ENCODE measurements around the gene TFCP2.

TFCP2 gene

GRCh38 chr12:51156245-51156765, 16.6 kb downstream of the TFCP2 start:
- no peak for DNase-seq (ENCODE audit: low read depth in 2 of 2, low spot score in 1 of 2)

- DNase-seq (ENCODE audit: low read depth in 2 of 2, low spot score in 1 of 2), result no peak
Measured at GRCh38 chr12:51152953-51153352, 20.0 kb downstream of the TFCP2 start.

GRCh38 chr12:51150777-51151176, 22.2 kb downstream of the TFCP2 start:
- no peak for DNase-seq (ENCODE audit: low read depth in 2 of 2, low spot score in 1 of 2)

- no peak for DNase-seq (ENCODE audit: low read depth in 2 of 2, low spot score in 1 of 2)
Measured at GRCh38 chr12:51147309-51147708, 25.6 kb downstream of the TFCP2 start.

GRCh38 chr12:51139292-51139844, 33.6 kb downstream of the TFCP2 start:
- no peak for DNase-seq (ENCODE audit: low read depth in 2 of 2, low spot score in 1 of 2)

GRCh38 chr12:51132693-51133092, 40.2 kb downstream of the TFCP2 start:
- no peak for DNase-seq (ENCODE audit: low read depth in 2 of 2, low spot score in 1 of 2)

- no peak for DNase-seq (ENCODE audit: low read depth in 2 of 2, low spot score in 1 of 2)
Measured at GRCh38 chr12:51131745-51132521, 41.0 kb downstream of the TFCP2 start.

- no peak for DNase-seq (ENCODE audit: low read depth in 2 of 2, low spot score in 1 of 2)
Measured at GRCh38 chr12:51128919-51129318, 44.0 kb downstream of the TFCP2 start.

- no peak for DNase-seq (ENCODE audit: low read depth in 2 of 2, low spot score in 1 of 2)
Measured at GRCh38 chr12:51127050-51127729, 45.7 kb downstream of the TFCP2 start.

GRCh38 chr12:51126297-51126696, 46.6 kb downstream of the TFCP2 start:
- no peak for DNase-seq (ENCODE audit: low read depth in 2 of 2, low spot score in 1 of 2)

GRCh38 chr12:51124504-51124903, 48.4 kb downstream of the TFCP2 start:
- no peak for DNase-seq (ENCODE audit: low read depth in 2 of 2, low spot score in 1 of 2)

- DNase-seq (ENCODE audit: low read depth in 2 of 2, low spot score in 1 of 2), result no peak
Measured at GRCh38 chr12:51122844-51123243, 50.1 kb downstream of the TFCP2 start.

GRCh38 chr12:51118706-51119105, 54.2 kb downstream of the TFCP2 start:
- DNase-seq (ENCODE audit: low read depth in 2 of 2, low spot score in 1 of 2), result no peak

- no peak for DNase-seq (ENCODE audit: low read depth in 2 of 2, low spot score in 1 of 2)
Measured at GRCh38 chr12:51115533-51115932, 57.4 kb downstream of the TFCP2 start.

- no peak for DNase-seq (ENCODE audit: low read depth in 2 of 2, low spot score in 1 of 2)
Measured at GRCh38 chr12:51108136-51108535, 64.8 kb downstream of the TFCP2 start.

- DNase-seq (ENCODE audit: low read depth in 2 of 2, low spot score in 1 of 2), result no peak
Measured at GRCh38 chr12:51103977-51104376, 69.0 kb downstream of the TFCP2 start.

- no peak for DNase-seq (ENCODE audit: low read depth in 2 of 2, low spot score in 1 of 2)
Measured at GRCh38 chr12:51098611-51099010, 74.3 kb downstream of the TFCP2 start.

- DNase-seq (ENCODE audit: low read depth in 2 of 2, low spot score in 1 of 2), result no peak
Measured at GRCh38 chr12:51090705-51091229, 82.2 kb downstream of the TFCP2 start.

GRCh38 chr12:51087818-51088217, 85.1 kb downstream of the TFCP2 start:
- no peak for DNase-seq (ENCODE audit: low read depth in 2 of 2, low spot score in 1 of 2)

- DNase-seq (ENCODE audit: low read depth in 2 of 2, low spot score in 1 of 2), result no peak
Measured at GRCh38 chr12:51086933-51087332, 86.0 kb downstream of the TFCP2 start.

- no peak for DNase-seq (ENCODE audit: low read depth in 2 of 2, low spot score in 1 of 2)
Measured at GRCh38 chr12:51085757-51086156, 87.2 kb downstream of the TFCP2 start.

Data from stimulated activated CD8-positive, alpha-beta memory T cell treated with anti-CD3 and anti-CD28 coated beads, Interleukin-4, amount 100 ng/mL, for 1 hour (primary cell).